Measurements from ENCODE around the gene HID1. TPM values are rescaled to one million over a fixed set of nuclear protein-coding genes. Genes with fewer than 3 reads are reported as not detected.
A peak's percentile ranks its signal among the peaks of the same experiment; 100 is the strongest.

The HID1 gene
- total RNA-seq, 1 donor from 2014 or later: 2.6 TPM

DNA sequence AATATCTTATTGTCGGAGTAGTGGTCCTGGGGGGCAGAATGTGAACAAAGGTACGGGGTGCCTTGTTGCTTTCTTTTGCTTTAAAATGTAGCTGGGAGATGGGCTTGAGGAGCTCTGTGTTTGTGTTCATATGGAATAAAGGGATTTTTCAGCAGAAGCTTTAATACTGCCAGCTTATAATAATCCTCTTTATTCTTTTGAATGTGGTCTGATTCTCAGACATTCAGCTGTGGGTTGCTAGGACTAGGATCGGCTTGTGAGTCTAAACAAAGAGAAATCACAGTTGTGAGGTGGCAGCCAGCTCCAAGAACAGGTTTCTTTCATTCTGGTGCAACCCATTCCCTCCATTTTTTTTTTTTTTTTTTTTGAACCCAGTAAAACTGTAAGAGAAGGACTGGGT lies 47.2 kb upstream of the HID1 start:
- Histone ChIP-seq H3K36me3 (ENCODE audit: insufficient read depth, low read length) (peaks cover 20% of the 10 kb centered on the region), H3K4me3 (ENCODE audit: insufficient read depth, low read depth, low read length) (no peak overlapping the region), H3K27ac (ENCODE audit: low read depth, low read length) (no peak overlapping the region), H3K9me3 (ENCODE audit: insufficient read depth, low read depth, low read length) (no peaks in the 10 kb centered on the region), H3K4me1 (ENCODE audit: insufficient read depth, low read length) (no peaks in the 10 kb centered on the region), H3K9ac (ENCODE audit: low read length) (no peak overlapping the region), H4K20me1 (ENCODE audit: insufficient read depth, low read length) (no peaks in the 10 kb centered on the region), H3K27me3 (ENCODE audit: insufficient read depth, low read length) (no peaks in the 10 kb centered on the region), H3K79me2 (ENCODE audit: insufficient read depth, low read length) (peaks cover 10% of the 10 kb centered on the region), H3K4me2 (ENCODE audit: low read length) (no peak overlapping the region), H2AFZ (ENCODE audit: low read depth, low read length) (no peak overlapping the region)
- Mint-ChIP-seq H3K27me3 (ENCODE audit: low read depth, unreplicated experiment) (no peaks in the 10 kb centered on the region), H3K27ac (ENCODE audit: unreplicated experiment) (no peak overlapping the region), H3K4me1 (ENCODE audit: low read depth, unreplicated experiment) (no peaks in the 10 kb centered on the region), H3K36me3 (ENCODE audit: low read depth, unreplicated experiment) (peaks cover 11% of the 10 kb centered on the region), H3K9me3 (ENCODE audit: unreplicated experiment) (no peaks in the 10 kb centered on the region), H3K4me3 (ENCODE audit: unreplicated experiment) (no peak overlapping the region)
- no peak for DNase-seq (ENCODE audit: low read depth)
- FAIRE-seq: no peak
- no peak for TF ChIP-seq EZH2 (IDR thresholded peaks at IDR 0.05; ENCODE audit: insufficient read depth, low read length)
- TF ChIP-seq, protein P1, sequence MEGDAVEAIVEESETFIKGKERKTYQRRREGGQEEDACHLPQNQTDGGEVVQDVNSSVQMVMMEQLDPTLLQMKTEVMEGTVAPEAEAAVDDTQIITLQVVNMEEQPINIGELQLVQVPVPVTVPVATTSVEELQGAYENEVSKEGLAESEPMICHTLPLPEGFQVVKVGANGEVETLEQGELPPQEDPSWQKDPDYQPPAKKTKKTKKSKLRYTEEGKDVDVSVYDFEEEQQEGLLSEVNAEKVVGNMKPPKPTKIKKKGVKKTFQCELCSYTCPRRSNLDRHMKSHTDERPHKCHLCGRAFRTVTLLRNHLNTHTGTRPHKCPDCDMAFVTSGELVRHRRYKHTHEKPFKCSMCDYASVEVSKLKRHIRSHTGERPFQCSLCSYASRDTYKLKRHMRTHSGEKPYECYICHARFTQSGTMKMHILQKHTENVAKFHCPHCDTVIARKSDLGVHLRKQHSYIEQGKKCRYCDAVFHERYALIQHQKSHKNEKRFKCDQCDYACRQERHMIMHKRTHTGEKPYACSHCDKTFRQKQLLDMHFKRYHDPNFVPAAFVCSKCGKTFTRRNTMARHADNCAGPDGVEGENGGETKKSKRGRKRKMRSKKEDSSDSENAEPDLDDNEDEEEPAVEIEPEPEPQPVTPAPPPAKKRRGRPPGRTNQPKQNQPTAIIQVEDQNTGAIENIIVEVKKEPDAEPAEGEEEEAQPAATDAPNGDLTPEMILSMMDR (IDR thresholded peaks at IDR 0.05; ENCODE audit: insufficient read depth, low read depth, low read length): no peak

GRCh38 chr17:75019146-75019545 lies 46.6 kb upstream of the HID1 start:
- H3K4me3 Mint-ChIP-seq (ENCODE audit: unreplicated experiment): no peak overlapping the region
- Histone ChIP-seq H3K4me3 (ENCODE audit: insufficient read depth, low read depth, low read length) (no peak overlapping the region), H4K20me1 (ENCODE audit: insufficient read depth, low read length) (no peaks in the 10 kb centered on the region), H3K36me3 (ENCODE audit: insufficient read depth, low read length) (peaks cover 20% of the 10 kb centered on the region), H2AFZ (ENCODE audit: low read depth, low read length) (no peak overlapping the region), H3K4me2 (ENCODE audit: low read length) (no peak overlapping the region), H3K27ac (ENCODE audit: low read depth, low read length) (no peak overlapping the region), H3K79me2 (ENCODE audit: insufficient read depth, low read length) (peaks cover 14% of the 10 kb centered on the region), H3K4me1 (ENCODE audit: insufficient read depth, low read length) (no peaks in the 10 kb centered on the region), H3K9me3 (ENCODE audit: insufficient read depth, low read depth, low read length) (no peaks in the 10 kb centered on the region), H3K9ac (ENCODE audit: low read length) (no peak overlapping the region), H3K27me3 (ENCODE audit: insufficient read depth, low read length) (no peaks in the 10 kb centered on the region)
- H3K9me3 Mint-ChIP-seq (ENCODE audit: unreplicated experiment): no peaks in the 10 kb centered on the region
- peaks cover 9% of the 10 kb centered on the region for H3K36me3 Mint-ChIP-seq (ENCODE audit: low read depth, unreplicated experiment)
- H3K4me1 Mint-ChIP-seq (ENCODE audit: low read depth, unreplicated experiment): no peaks in the 10 kb centered on the region
- DNase-seq (ENCODE audit: low read depth) (no peak), FAIRE-seq (no peak)
- H3K27me3 Mint-ChIP-seq (ENCODE audit: low read depth, unreplicated experiment): no peaks in the 10 kb centered on the region
- TF ChIP-seq, protein P1 (IDR thresholded peaks at IDR 0.05; ENCODE audit: insufficient read depth, low read depth, low read length): no peak
- no peak for TF ChIP-seq EZH2 (IDR thresholded peaks at IDR 0.05; ENCODE audit: insufficient read depth, low read length)
- no peak overlapping the region for H3K27ac Mint-ChIP-seq (ENCODE audit: unreplicated experiment)

- H3K27ac ChIP-seq (ENCODE audit: low read depth, low read length): peak overlapping the region; percentile 77
- H4K20me1 ChIP-seq (ENCODE audit: insufficient read depth, low read length): no peaks in the 10 kb centered on the region
- H3K36me3 Mint-ChIP-seq (ENCODE audit: low read depth, unreplicated experiment): peaks cover 4% of the 10 kb centered on the region
- H3K4me1 ChIP-seq (ENCODE audit: insufficient read depth, low read length): peaks cover 14% of the 10 kb centered on the region
- peak overlapping the region; percentile 89 for H3K9ac ChIP-seq (ENCODE audit: low read length)
- TF ChIP-seq, protein P1 (IDR thresholded peaks at IDR 0.05; ENCODE audit: insufficient read depth, low read depth, low read length): no peak
- no peak for TF ChIP-seq EZH2 (IDR thresholded peaks at IDR 0.05; ENCODE audit: insufficient read depth, low read length)
- no peak for DNase-seq (ENCODE audit: low read depth)
- H3K27me3 ChIP-seq (ENCODE audit: insufficient read depth, low read length): no peaks in the 10 kb centered on the region
- no peaks in the 10 kb centered on the region for H3K36me3 ChIP-seq (ENCODE audit: insufficient read depth, low read length)
- H3K4me3 Mint-ChIP-seq (ENCODE audit: unreplicated experiment): peak overlapping the region; percentile 77
- FAIRE-seq: no peak
- peak overlapping the region; percentile 92 for H3K27ac Mint-ChIP-seq (ENCODE audit: unreplicated experiment)
- H3K4me3 ChIP-seq (ENCODE audit: insufficient read depth, low read depth, low read length): peak overlapping the region; percentile 86
- H3K9me3 ChIP-seq (ENCODE audit: insufficient read depth, low read depth, low read length): no peaks in the 10 kb centered on the region
- H3K27me3 Mint-ChIP-seq (ENCODE audit: low read depth, unreplicated experiment): no peaks in the 10 kb centered on the region
- H3K4me1 Mint-ChIP-seq (ENCODE audit: low read depth, unreplicated experiment): peaks cover 10% of the 10 kb centered on the region
- H3K79me2 ChIP-seq (ENCODE audit: insufficient read depth, low read length): peaks cover 23% of the 10 kb centered on the region
- H3K9me3 Mint-ChIP-seq (ENCODE audit: unreplicated experiment): no peaks in the 10 kb centered on the region
- H2AFZ ChIP-seq (ENCODE audit: low read depth, low read length): peak overlapping the region; percentile 72
- H3K4me2 ChIP-seq (ENCODE audit: low read length): peak overlapping the region; percentile 86
Observed at GRCh38 chr17:75013092-75013559, 40.6 kb upstream of the HID1 start.
